Endothelial cell of umbilical vein (primary cell): Measurements from ENCODE around the gene POC5. TPM values are rescaled to one million over a fixed set of nuclear protein-coding genes. Genes with fewer than 3 reads are reported as not detected.

Experiments
- BruUV-seq: library from RNA; stranded (reverse); fragments of 400-500 nt; replicated peaks from 2 replicates; lab custom pipeline; 2021; lab: Mats Ljungman, UMichigan
- CTCF ChIA-PET: fragments of 300-600, 350-600 bp; sonication (Branson Sonifier 250); formaldehyde crosslinking; loops from one replicate; lab custom pipeline; 2021; ENCODE audit warnings: antibody characterized with exemption, inconsistent platforms; lab: Charles Lee
- POLR2A ChIA-PET: fragments of 300-600, 350-600 bp; sonication (Branson Sonifier 250); formaldehyde crosslinking; loops from one replicate; lab custom pipeline; 2021; ENCODE audit warnings: antibody characterized with exemption, inconsistent platforms; lab: Charles Lee
- DNase-seq: peaks from one replicate; pipeline ENCODE4 v3.0.0-alpha.2; 2011; ENCODE audit warnings: low read depth, low spot score
- FAIRE-seq: peaks from 2 replicates; lab custom pipeline; 2011; peaks lifted over from hg19 to GRCh38; lab: Jason Lieb, UNC
- H2AFZ ChIP-seq: 2 replicates; pipeline ENCODE4 v1.6.0; 2012; ENCODE audit warnings: low read depth, low read length, control low read depth, inconsistent platforms
- H3K27ac ChIP-seq: 2 replicates; pipeline ENCODE4 v1.5.1; 2011; ENCODE audit warnings: low read depth, mild to moderate bottlenecking, control low read depth, low read length, moderate library complexity; ENCODE audit not compliant: insufficient read depth
- H3K27me3 ChIP-seq, 2 experiments: 2 replicates each; pipeline versions ENCODE4 v1.6.0 to v1.6.1; 2011; ENCODE audit warnings: low read length in 2 of 2, mixed read lengths in 1 of 2; ENCODE audit not compliant: control insufficient read depth in 2 of 2, insufficient read depth in 2 of 2
- H3K36me3 ChIP-seq, 2 experiments: 2 replicates in 1 of 2; 3 replicates in 1 of 2; pipeline ENCODE4 v1.5.1; 2011; ENCODE audit warnings: low read length in 2 of 2, mild to moderate bottlenecking in 1 of 2, moderate library complexity in 1 of 2; ENCODE audit not compliant: control insufficient read depth in 2 of 2, insufficient read depth in 2 of 2; ENCODE audit errors: extremely low read depth in 1 of 2
- H3K4me1 ChIP-seq: 3 replicates; pipeline ENCODE4 v1.5.1; 2011; ENCODE audit warnings: mild to moderate bottlenecking, low read length; ENCODE audit not compliant: control insufficient read depth, insufficient read depth; ENCODE audit errors: extremely low read depth
- H3K4me2 ChIP-seq: 2 replicates; pipeline ENCODE4 v1.6.1; 2011; ENCODE audit warnings: low read length, control low read depth, mixed read lengths; ENCODE audit not compliant: insufficient read depth
- H3K4me3 ChIP-seq, 3 experiments: fragments of 200-600 bp in 1 of 3; sonication (generic), shearing (Covaris generic) in 1 of 3; replicated peaks in 1 of 3; 2 replicates each; pipeline ENCODE4 v1.5.1; 2011 to 2016; ENCODE audit warnings: control low read depth in 3 of 3, low read length in 3 of 3, mild to moderate bottlenecking in 2 of 3, inconsistent platforms in 1 of 3, low read depth in 1 of 3, moderate library complexity in 1 of 3; ENCODE audit not compliant: insufficient read depth in 1 of 3
- H3K79me2 ChIP-seq: 2 replicates; pipeline ENCODE4 v1.6.0; 2012; ENCODE audit warnings: low read length, inconsistent platforms; ENCODE audit not compliant: control insufficient read depth, insufficient read depth
- H3K9ac ChIP-seq: replicated peaks from 2 replicates; pipeline ENCODE3; 2011; ENCODE audit warnings: low read length, control low read depth; ENCODE audit not compliant: insufficient read depth; ENCODE audit errors: extremely low read depth
- H3K9me1 ChIP-seq: replicated peaks from 3 replicates; pipeline ENCODE4 v1.6.0; 2011; ENCODE audit warnings: mild to moderate bottlenecking, low read length; ENCODE audit not compliant: control insufficient read depth, insufficient read depth; ENCODE audit errors: extremely low read depth
- H3K9me3 ChIP-seq: replicated peaks from 2 replicates; pipeline ENCODE4 v1.5.1; 2012; ENCODE audit warnings: low read length, inconsistent platforms; ENCODE audit not compliant: control insufficient read depth, insufficient read depth
- H4K20me1 ChIP-seq: replicated peaks from 2 replicates; pipeline ENCODE3; 2011; ENCODE audit warnings: mild to moderate bottlenecking, low read length; ENCODE audit not compliant: control insufficient read depth, insufficient read depth; ENCODE audit errors: extremely low read depth
- FOS ChIP-seq: IDR thresholded peaks from 2 replicates; pipeline ENCODE4 v1.6.1; 2011; ENCODE audit warnings: mild to moderate bottlenecking, low read length, moderate library complexity, borderline replicate concordance; ENCODE audit not compliant: insufficient read depth
- GATA2 ChIP-seq: IDR thresholded peaks from 2 replicates; pipeline ENCODE4 v1.7.0; 2011; ENCODE audit warnings: low read depth, mild to moderate bottlenecking, moderate library complexity, mixed read lengths, low read length; ENCODE audit not compliant: insufficient read length, insufficient read depth
- JUN ChIP-seq: IDR thresholded peaks from 2 replicates; pipeline ENCODE4 v1.6.1; 2011; ENCODE audit warnings: borderline replicate concordance, low read depth; ENCODE audit not compliant: insufficient read length, insufficient read depth
- MYC ChIP-seq: IDR thresholded peaks from one replicate; pipeline ENCODE4 v1.6.1; 2011; ENCODE audit warnings: mild to moderate bottlenecking, low read depth, low read length
- POLR2AphosphoS5 ChIP-seq: IDR thresholded peaks from 2 replicates; pipeline ENCODE4 v1.6.1; 2012; ENCODE audit warnings: low read depth, mild to moderate bottlenecking, control low read depth, low read length, moderate library complexity; ENCODE audit not compliant: insufficient read depth
- dilution Hi-C: fragments of 300-500 bp; cut with MboI; formaldehyde crosslinking; loops from one replicate; pipeline ENCODE4 v1.15.0; 2019; ENCODE audit warnings: low sequenced_read_pairs; ENCODE audit not compliant: extremely low pct_ligation_motif_present
- intact Hi-C: fragments of 100-400 bp; cut with micrococcal nuclease; formaldehyde crosslinking; loops from one replicate; pipeline ENCODE4 v1.10.0; 2022
- polyA plus RNA-seq, 4 experiments: library from polyadenylated mRNA; depleted of rRNA in 3 of 4; stranded (reverse) in 3 of 4; unstranded in 1 of 4; fragments of >200 nt; gene quantifications; 2 replicates each; pipeline versions ENCODE4 v1.2.1 to v1.2.3, GENCODE V29; 2011 to 2012; ENCODE audit warnings: missing spikeins in 1 of 4
- total RNA-seq: library from RNA; stranded (reverse); gene quantifications from 2 replicates; pipeline ENCODE4 v1.2.3, GENCODE V29; 2021
- TF ChIP-seq, protein P1 (sequence below): IDR thresholded peaks from 2 replicates; pipeline ENCODE4 v1.6.1; 2011; ENCODE audit not compliant: insufficient read depth, insufficient read length
- TF ChIP-seq, protein P2 (sequence below), 2 donors: IDR thresholded peaks; 1 replicate in 1 of 2; 2 replicates in 1 of 2; pipeline ENCODE4 v1.5.1; 2011; ENCODE audit warnings: low read length in 2 of 2, mild to moderate bottlenecking in 2 of 2, moderate library complexity in 2 of 2, control low read depth in 1 of 2, inconsistent platforms in 1 of 2, low read depth in 1 of 2; ENCODE audit not compliant: insufficient read depth in 1 of 2; ENCODE audit errors: extremely low read depth in 1 of 2

POC5 gene
- total and polyA plus RNA-seq, 2 donors (not counting 3 experiments of a cell fraction or from before 2014, with no cell fraction given): 8.3 to 15.9 TPM

DNA sequence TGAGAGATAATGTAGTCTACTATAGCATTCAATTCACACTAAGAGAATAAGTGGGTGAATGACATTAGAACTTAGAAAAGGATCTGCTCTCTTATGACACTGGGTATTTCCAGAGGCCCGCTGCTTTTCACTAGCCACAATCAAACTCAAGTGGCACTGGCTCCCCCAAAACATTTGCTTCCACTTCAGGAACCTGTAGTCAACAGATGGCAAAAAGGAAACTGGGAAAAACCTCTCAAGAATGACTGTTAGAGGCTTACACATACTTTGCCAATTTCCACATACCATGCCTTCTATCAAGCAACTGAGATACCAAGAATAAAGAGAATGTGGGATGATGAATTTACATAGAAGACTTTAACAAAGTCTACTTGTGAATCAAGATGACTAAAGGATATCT lies 11.2 kb downstream of the POC5 start:
- intact Hi-C loops (no loop called here), dilution Hi-C loops (no loop called here)
- peaks cover 3% of the 10 kb centered on the region for H3K79me2 ChIP-seq
- no peaks in the 10 kb centered on the region for H3K4me1 ChIP-seq
- H3K4me3 ChIP-seq: no peak overlapping the region
- ChIA-PET POLR2A (no interaction called here), CTCF (interaction anchor here (1.0 to 1.1 kb wide), 2 partner anchors 11 to 25 kb away, joined by 3 read pairs; partner anchors contain the start of gene POC5)
- no peak overlapping the region for H3K27ac ChIP-seq
- H3K9me3 ChIP-seq: no peaks in the 10 kb centered on the region
- DNase-seq (no peak), FAIRE-seq (no peak)
- peaks cover 2 to 6% of the 10 kb centered on the region in 2 experiments for H3K36me3 ChIP-seq
- TF ChIP-seq, protein P1, sequence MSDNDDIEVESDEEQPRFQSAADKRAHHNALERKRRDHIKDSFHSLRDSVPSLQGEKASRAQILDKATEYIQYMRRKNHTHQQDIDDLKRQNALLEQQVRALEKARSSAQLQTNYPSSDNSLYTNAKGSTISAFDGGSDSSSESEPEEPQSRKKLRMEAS: no peak
- TF ChIP-seq MYC (no peak), JUN (no peak), FOS (no peak), POLR2AphosphoS5 (no peak), GATA2 (no peak)
- TF ChIP-seq, protein P2, sequence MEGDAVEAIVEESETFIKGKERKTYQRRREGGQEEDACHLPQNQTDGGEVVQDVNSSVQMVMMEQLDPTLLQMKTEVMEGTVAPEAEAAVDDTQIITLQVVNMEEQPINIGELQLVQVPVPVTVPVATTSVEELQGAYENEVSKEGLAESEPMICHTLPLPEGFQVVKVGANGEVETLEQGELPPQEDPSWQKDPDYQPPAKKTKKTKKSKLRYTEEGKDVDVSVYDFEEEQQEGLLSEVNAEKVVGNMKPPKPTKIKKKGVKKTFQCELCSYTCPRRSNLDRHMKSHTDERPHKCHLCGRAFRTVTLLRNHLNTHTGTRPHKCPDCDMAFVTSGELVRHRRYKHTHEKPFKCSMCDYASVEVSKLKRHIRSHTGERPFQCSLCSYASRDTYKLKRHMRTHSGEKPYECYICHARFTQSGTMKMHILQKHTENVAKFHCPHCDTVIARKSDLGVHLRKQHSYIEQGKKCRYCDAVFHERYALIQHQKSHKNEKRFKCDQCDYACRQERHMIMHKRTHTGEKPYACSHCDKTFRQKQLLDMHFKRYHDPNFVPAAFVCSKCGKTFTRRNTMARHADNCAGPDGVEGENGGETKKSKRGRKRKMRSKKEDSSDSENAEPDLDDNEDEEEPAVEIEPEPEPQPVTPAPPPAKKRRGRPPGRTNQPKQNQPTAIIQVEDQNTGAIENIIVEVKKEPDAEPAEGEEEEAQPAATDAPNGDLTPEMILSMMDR (IDR thresholded peaks at IDR 0.05; ENCODE audit: extremely low read depth in 1 of 2, insufficient read depth in 1 of 2, low read depth in 1 of 2, low read length in 2 of 2): no peak
- H3K9me1 ChIP-seq: no peaks in the 10 kb centered on the region
- H3K9ac ChIP-seq: no peak overlapping the region
- H4K20me1 ChIP-seq: no peaks in the 10 kb centered on the region
- no peaks in the 10 kb centered on the region for H3K27me3 ChIP-seq
- no peak overlapping the region for H2AFZ ChIP-seq
- no TSS peak for BruUV-seq
- H3K4me2 ChIP-seq: no peak overlapping the region
